Measurements from ENCODE around the gene R3HDM1.

DNA sequence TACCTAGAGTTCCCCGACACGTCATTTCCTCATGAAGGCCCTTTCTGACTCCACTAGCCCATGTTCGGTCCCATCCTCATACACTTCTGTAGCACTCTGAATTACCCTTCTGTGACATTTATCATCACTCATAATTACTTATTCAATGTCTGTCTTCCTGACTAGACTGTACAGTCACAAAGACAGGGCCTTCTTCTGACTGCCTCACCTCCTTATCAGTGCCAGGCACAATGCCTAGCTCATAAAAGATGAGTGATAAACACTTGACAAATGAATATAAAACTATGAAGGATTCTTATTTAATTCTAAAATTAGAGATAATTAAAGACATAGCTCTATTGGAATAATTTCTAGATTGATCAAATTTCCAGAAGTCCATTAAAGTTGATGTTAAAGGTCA, 208.9 kb downstream of the R3HDM1 start:
- TF ChIP-seq, protein P1, sequence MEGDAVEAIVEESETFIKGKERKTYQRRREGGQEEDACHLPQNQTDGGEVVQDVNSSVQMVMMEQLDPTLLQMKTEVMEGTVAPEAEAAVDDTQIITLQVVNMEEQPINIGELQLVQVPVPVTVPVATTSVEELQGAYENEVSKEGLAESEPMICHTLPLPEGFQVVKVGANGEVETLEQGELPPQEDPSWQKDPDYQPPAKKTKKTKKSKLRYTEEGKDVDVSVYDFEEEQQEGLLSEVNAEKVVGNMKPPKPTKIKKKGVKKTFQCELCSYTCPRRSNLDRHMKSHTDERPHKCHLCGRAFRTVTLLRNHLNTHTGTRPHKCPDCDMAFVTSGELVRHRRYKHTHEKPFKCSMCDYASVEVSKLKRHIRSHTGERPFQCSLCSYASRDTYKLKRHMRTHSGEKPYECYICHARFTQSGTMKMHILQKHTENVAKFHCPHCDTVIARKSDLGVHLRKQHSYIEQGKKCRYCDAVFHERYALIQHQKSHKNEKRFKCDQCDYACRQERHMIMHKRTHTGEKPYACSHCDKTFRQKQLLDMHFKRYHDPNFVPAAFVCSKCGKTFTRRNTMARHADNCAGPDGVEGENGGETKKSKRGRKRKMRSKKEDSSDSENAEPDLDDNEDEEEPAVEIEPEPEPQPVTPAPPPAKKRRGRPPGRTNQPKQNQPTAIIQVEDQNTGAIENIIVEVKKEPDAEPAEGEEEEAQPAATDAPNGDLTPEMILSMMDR (IDR thresholded peaks at IDR 0.05): no peak
- no peak for TF ChIP-seq POLR2AphosphoS5 (IDR thresholded peaks at IDR 0.05; ENCODE audit: low read depth, low read length)

Measured in Panc1 (cell line).